NB4 (cell line): ENCODE measurements around the gene ARHGAP45.
"Not testable (repeated sequence)": the region's sequence is repeated elsewhere in the genome, so short reads cannot be mapped to it uniquely, and the experiment has no call there.

Source experiments
- DNase-seq: peaks from one replicate; pipeline ENCODE4 v3.0.0; 2010; ENCODE audit warnings: low read depth
- H3K4me3 ChIP-seq: one replicate; pipeline ENCODE4 v1.5.1; 2011; ENCODE audit warnings: mild to moderate bottlenecking, low read depth, low read length, moderate library complexity
- CTCF ChIP-seq: IDR thresholded peaks from one replicate; pipeline ENCODE4 v1.5.1; 2012; ENCODE audit warnings: low read depth, low read length
- MAX ChIP-seq: IDR thresholded peaks from 2 replicates; pipeline ENCODE4 v1.6.1; 2011; ENCODE audit warnings: low read depth, low read length
- MYC ChIP-seq: IDR thresholded peaks from 2 replicates; pipeline ENCODE4 v1.6.1; 2011; ENCODE audit warnings: low read depth, low read length
- POLR2A ChIP-seq: IDR thresholded peaks from 2 replicates; pipeline ENCODE4 v1.6.1; 2011; ENCODE audit warnings: mild to moderate bottlenecking; ENCODE audit not compliant: insufficient read length; ENCODE audit errors: extremely low read depth

The ARHGAP45 gene

GRCh38 chr19:1126984-1127760, 60.2 kb downstream of the ARHGAP45 start:
- no peak overlapping the region for H3K4me3 ChIP-seq
- DNase-seq: no peak
- TF ChIP-seq CTCF (no peak), MYC (no peak), MAX (no peak), POLR2A (no peak)

- DNase-seq: no peak
- no peak overlapping the region for H3K4me3 ChIP-seq
- TF ChIP-seq POLR2A (no peak), CTCF (no peak), MAX (no peak), MYC (no peak)
These were observed 61.1 kb downstream of the ARHGAP45 start for GRCh38 chr19:1128106-1128505.

- H3K4me3 ChIP-seq, DNase-seq: not testable (repeated sequence)
These were observed 62.1 kb downstream of the ARHGAP45 start for GRCh38 chr19:1129084-1129483.

- TF ChIP-seq MYC: no peak
- TF ChIP-seq POLR2A: no peak
- TF ChIP-seq CTCF: no peak
- no peak for TF ChIP-seq MAX
- H3K4me3 ChIP-seq: no peak overlapping the region
These were observed 62.6 kb downstream of the ARHGAP45 start for GRCh38 chr19:1129535-1129934.

GRCh38 chr19:1130771-1131717, 64.1 kb downstream of the ARHGAP45 start:
- H3K4me3 ChIP-seq: peak overlapping the region; percentile 42
- TF ChIP-seq POLR2A: no peak
- no peak for TF ChIP-seq MYC
- no peak for TF ChIP-seq MAX
- TF ChIP-seq CTCF: no peak
- DNase-seq: peak; percentile 22

More at GRCh38 chr19:1129535-1129934, 62.6 kb downstream of the ARHGAP45 start:
- no peak for DNase-seq
